Left ventricle myocardium inferior (tissue), 1 donor: ENCODE data around the gene PDXK. TPM values are rescaled to one million over a fixed set of nuclear protein-coding genes. Genes with fewer than 3 reads are reported as not detected.

Experiments used
- DNase-seq: peaks from one replicate; pipeline ENCODE4 v3.0.0-alpha.2; 2020
- H3K27ac ChIP-seq: fragments of 200-600 bp; replicated peaks from 2 replicates; pipeline ENCODE4 v1.8.0; 2021
- H3K27me3 ChIP-seq: fragments of 200-600 bp; 2 replicates; pipeline ENCODE4 v1.8.0; 2021; ENCODE audit warnings: low read depth
- H3K36me3 ChIP-seq: fragments of 200-600 bp; 2 replicates; pipeline ENCODE4 v1.8.0; 2021
- H3K4me1 ChIP-seq: fragments of 200-600 bp; 2 replicates; pipeline ENCODE4 v1.8.0; 2021
- H3K4me3 ChIP-seq: fragments of 200-600 bp; 2 replicates; pipeline ENCODE4 v1.8.0; 2021; ENCODE audit warnings: mild to moderate bottlenecking, moderate library complexity
- H3K9me3 ChIP-seq: fragments of 200-600 bp; replicated peaks from 2 replicates; pipeline ENCODE4 v1.8.0; 2021
- CTCF ChIP-seq: fragments of 200-600 bp; IDR thresholded peaks from 2 replicates; pipeline ENCODE4 v1.8.0; 2021; ENCODE audit warnings: antibody characterized with exemption, mild to moderate bottlenecking, borderline replicate concordance
- intact Hi-C: fragments of 100-400 bp; cut with micrococcal nuclease; formaldehyde crosslinking; loops from one replicate; pipeline ENCODE4 v1.11.0; 2022
- total RNA-seq: library from RNA; stranded (reverse); fragmentation: NEBNext Ultra II Directional; extraction: Animal tissue kit (Norgen Biotek cat#: 25700); gene quantifications from one replicate; pipeline ENCODE4 v1.2.1, GENCODE V29; 2021
- donor health status: DM: no; HTN: yes; CAD: no; lungs with severe emphysema.

PDXK gene
- total RNA-seq, 1 donor from 2014 or later: 88.4 TPM

- DNase-seq: peak; percentile 45
- H3K4me3 ChIP-seq: no peak overlapping the region
- peaks cover 6% of the 10 kb centered on the region for H3K36me3 ChIP-seq
- H3K9me3 ChIP-seq: no peaks in the 10 kb centered on the region
- intact Hi-C loops: no loop called here
- H3K27me3 ChIP-seq: no peaks in the 10 kb centered on the region
- no peak for TF ChIP-seq CTCF
- H3K27ac ChIP-seq: no peak overlapping the region
- H3K4me1 ChIP-seq: peaks cover 81% of the 10 kb centered on the region
Observed at GRCh38 chr21:43723648-43724047, 4.7 kb downstream of the PDXK start.

GRCh38 chr21:43726686-43727518 is 8.0 kb downstream of the PDXK start:
- Histone ChIP-seq H3K9me3 (no peaks in the 10 kb centered on the region), H3K27me3 (no peaks in the 10 kb centered on the region), H3K27ac (peak overlapping the region; percentile 95), H3K4me1 (peaks cover 70% of the 10 kb centered on the region), H3K36me3 (peaks cover 6% of the 10 kb centered on the region), H3K4me3 (peak overlapping the region; percentile 75)
- peak; percentile 36 for DNase-seq
- TF ChIP-seq CTCF: no peak
- intact Hi-C loops: no loop called here

- Histone ChIP-seq H3K27ac (peak overlapping the region; percentile 95), H3K36me3 (peaks cover 6% of the 10 kb centered on the region), H3K4me1 (peaks cover 71% of the 10 kb centered on the region), H3K4me3 (peak overlapping the region; percentile 75), H3K27me3 (no peaks in the 10 kb centered on the region), H3K9me3 (no peaks in the 10 kb centered on the region)
- peak; percentile 14 for TF ChIP-seq CTCF
- DNase-seq: peak; percentile 64
- intact Hi-C loops: no loop called here
Observed at GRCh38 chr21:43727519-43728153, 8.7 kb downstream of the PDXK start.

GRCh38 chr21:43728154-43728466 is 9.2 kb downstream of the PDXK start:
- H3K9me3 ChIP-seq: no peaks in the 10 kb centered on the region
- intact Hi-C loops: no loop called here
- peak overlapping the region; percentile 75 for H3K4me3 ChIP-seq
- no peak for TF ChIP-seq CTCF
- DNase-seq: no peak
- peaks cover 76% of the 10 kb centered on the region for H3K4me1 ChIP-seq
- H3K27ac ChIP-seq: peak overlapping the region; percentile 95
- H3K36me3 ChIP-seq: peaks cover 6% of the 10 kb centered on the region
- no peaks in the 10 kb centered on the region for H3K27me3 ChIP-seq

- intact Hi-C loops: no loop called here
Observed at GRCh38 chr21:43728467-43729390, 9.8 kb downstream of the PDXK start.

More at GRCh38 chr21:43728467-43729390, 9.8 kb downstream of the PDXK start:
- Histone ChIP-seq H3K27ac (peak overlapping the region; percentile 95), H3K4me3 (peak overlapping the region; percentile 75), H3K9me3 (no peaks in the 10 kb centered on the region), H3K27me3 (no peaks in the 10 kb centered on the region), H3K36me3 (peaks cover 3% of the 10 kb centered on the region), H3K4me1 (peaks cover 78% of the 10 kb centered on the region)
- DNase-seq: peak; percentile 95
- peak; percentile 61 for TF ChIP-seq CTCF
